ENCODE data around the gene CAPN14. TPM values are rescaled to one million over a fixed set of nuclear protein-coding genes. Genes with fewer than 3 reads are reported as not detected.

CAPN14 gene
- total RNA-seq, 4 donors from 2014 or later: 0.19 to 8.3 (median 1.1) TPM

- H3K36me3 ChIP-seq: no peaks in the 10 kb centered on the region
- TF ChIP-seq POLR2AphosphoS5 (IDR thresholded peaks at IDR 0.05): no peak
- TF ChIP-seq EP300 (IDR thresholded peaks at IDR 0.05): no peak
- no peak for TF ChIP-seq POLR2A (IDR thresholded peaks at IDR 0.05)
- TF ChIP-seq CTCF (IDR thresholded peaks at IDR 0.05): no peak
- WGBS, 2 donors (ENCODE audit: low coverage in 1 of 2): 76 to 86% methylated on average over 2 to 3 of the region's 5 CpGs
- no peaks in the 10 kb centered on the region for H3K9me3 ChIP-seq
- peaks cover 0 to 23% (median 13%) of the 10 kb centered on the region in 3 donors for H3K4me1 ChIP-seq
- no peak overlapping the region for H3K27ac ChIP-seq
- no peak for ATAC-seq
- peaks cover 80% of the 10 kb centered on the region for H3K27me3 ChIP-seq
- no peak overlapping the region for H3K4me3 ChIP-seq
Observed at GRCh38 chr2:31134480-31134879, 82.8 kb downstream of the CAPN14 start.

GRCh38 chr2:31132786-31133185, 84.5 kb downstream of the CAPN14 start:
- no peaks in the 10 kb centered on the region for H3K36me3 ChIP-seq
- no peak overlapping the region for H3K4me3 ChIP-seq
- no peaks in the 10 kb centered on the region for H3K9me3 ChIP-seq
- peaks cover 75% of the 10 kb centered on the region for H3K27me3 ChIP-seq
- no peak for ATAC-seq
- 87 to 93% methylated on average over 3 to 4 of the region's 5 CpGs for WGBS, 2 donors (ENCODE audit: low coverage in 1 of 2)
- no peak for TF ChIP-seq CTCF (IDR thresholded peaks at IDR 0.05)
- TF ChIP-seq POLR2A (IDR thresholded peaks at IDR 0.05): no peak
- TF ChIP-seq POLR2AphosphoS5 (IDR thresholded peaks at IDR 0.05): no peak
- peaks cover 0 to 12% (median 8%) of the 10 kb centered on the region in 3 donors for H3K4me1 ChIP-seq
- no peak overlapping the region for H3K27ac ChIP-seq

- no peak for TF ChIP-seq POLR2AphosphoS5 (IDR thresholded peaks at IDR 0.05)
- Histone ChIP-seq H3K4me1 (peaks cover 0 to 3% (median 0%) of the 10 kb centered on the region in 3 donors), H3K27me3 (peaks cover 66% of the 10 kb centered on the region), H3K36me3 (no peaks in the 10 kb centered on the region), H3K9me3 (no peaks in the 10 kb centered on the region), H3K27ac (no peak overlapping the region), H3K4me3 (no peak overlapping the region)
- WGBS, 2 donors (ENCODE audit: low coverage in 1 of 2): 62% methylated on average over 3 of the region's 4 CpGs; no CpG with 5 or more reads in 1 of the 2 donors
- ATAC-seq: no peak
Observed at GRCh38 chr2:31131871-31132270, 85.4 kb downstream of the CAPN14 start.

- Histone ChIP-seq H3K9me3 (no peaks in the 10 kb centered on the region), H3K4me3 (no peak overlapping the region), H3K27ac (no peak overlapping the region), H3K36me3 (no peaks in the 10 kb centered on the region), H3K4me1 (no peaks in the 10 kb centered on the region), H3K27me3 (peaks cover 56% of the 10 kb centered on the region)
- WGBS, 2 donors (ENCODE audit: low coverage in 1 of 2): 52 to 100% methylated on average over 1 to 5 of the region's 6 CpGs
- TF ChIP-seq EP300 (IDR thresholded peaks at IDR 0.05) (no peak), POLR2AphosphoS5 (IDR thresholded peaks at IDR 0.05) (no peak), CTCF (IDR thresholded peaks at IDR 0.05) (no peak), POLR2A (IDR thresholded peaks at IDR 0.05) (no peak)
- ATAC-seq: no peak
Observed at GRCh38 chr2:31129375-31130171, 87.7 kb downstream of the CAPN14 start.

- Histone ChIP-seq H3K27me3 (peaks cover 47% of the 10 kb centered on the region), H3K9me3 (no peaks in the 10 kb centered on the region), H3K27ac (no peak overlapping the region), H3K4me1 (no peaks in the 10 kb centered on the region), H3K4me3 (no peak overlapping the region), H3K36me3 (no peaks in the 10 kb centered on the region)
- 56 to 63% methylated on average over 1 of the region's 3 CpGs for WGBS, 2 donors (ENCODE audit: low coverage in 1 of 2)
- no peak for ATAC-seq
- TF ChIP-seq POLR2A (IDR thresholded peaks at IDR 0.05) (no peak), CTCF (IDR thresholded peaks at IDR 0.05) (no peak), POLR2AphosphoS5 (IDR thresholded peaks at IDR 0.05) (no peak), EP300 (IDR thresholded peaks at IDR 0.05) (no peak)
Observed at GRCh38 chr2:31127931-31128330, 89.4 kb downstream of the CAPN14 start.

All from gastroesophageal sphincter (tissue), 4 donors.